T47D (cell line): Measurements from ENCODE around the gene SPSB4.

Experiments
- DNase-seq, 2 experiments: peaks; one replicate each; pipeline versions ENCODE4 v3.0.0 to v3.0.0-alpha.2; 2011 to 2012; ENCODE audit warnings: low read depth in 1 of 2, low spot score in 1 of 2
- JUND ChIP-seq: IDR thresholded peaks from 2 replicates; pipeline ENCODE4 v1.6.1; 2012; ENCODE audit warnings: low read depth
- in situ Hi-C: cut with HindIII; loops from 2 replicates; pipeline ENCODE4 v1.10.0; 2016; ENCODE audit warnings: low sequenced_read_pairs, low pct_unique_long_range_greater_than_20kb

The SPSB4 gene

DNA sequence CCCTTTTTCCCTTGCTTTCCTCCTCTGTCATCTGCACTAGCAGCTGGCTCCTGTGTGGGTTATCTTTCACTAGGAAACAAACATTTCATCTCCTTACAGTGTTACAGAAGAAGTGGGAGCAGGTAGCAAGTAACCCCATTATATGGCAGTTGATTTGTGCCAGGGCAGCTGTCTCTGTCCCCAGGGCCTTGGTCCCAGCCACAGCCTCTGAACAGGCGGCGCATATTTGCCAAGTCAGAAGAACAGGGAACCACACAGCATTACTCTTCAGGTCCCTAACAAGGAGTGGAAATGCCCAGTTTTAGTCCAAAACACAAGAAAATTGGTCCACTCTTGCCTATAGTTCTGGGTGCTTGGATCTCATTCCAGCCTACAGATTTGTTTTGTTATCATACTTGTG, 99.8 kb downstream of the SPSB4 start:
- TF ChIP-seq JUND: no peak
- in situ Hi-C loops: no loop called here
- no peak for DNase-seq

DNA sequence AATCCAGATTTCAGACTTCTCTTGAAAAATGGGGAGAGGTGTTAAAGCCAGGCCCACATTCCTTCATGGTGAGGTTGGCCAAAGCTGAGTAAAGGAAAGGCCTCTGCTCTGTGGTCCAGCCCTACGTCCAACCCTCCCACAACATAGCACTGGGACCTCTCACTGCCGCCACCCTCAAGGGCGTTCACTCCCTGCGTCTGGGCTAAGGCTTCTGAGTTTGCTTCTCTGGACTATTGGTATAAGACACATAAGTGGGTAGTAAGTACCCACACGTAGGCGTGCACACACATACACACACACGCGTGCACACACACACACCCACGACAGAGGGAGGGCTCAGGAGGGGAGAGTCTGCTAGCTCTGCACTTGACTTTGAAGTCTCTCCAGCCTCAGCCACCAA, 100.3 kb downstream of the SPSB4 start:
- in situ Hi-C loops: no loop called here
- no peak for DNase-seq
- no peak for TF ChIP-seq JUND

- TF ChIP-seq JUND: no peak
- in situ Hi-C loops: no loop called here
- no peak for DNase-seq
These were observed 101.0 kb downstream of the SPSB4 start for GRCh38 chr3:141152130-141152529.

- peak in 1 of 2 experiments; percentile 24 for DNase-seq
- no peak for TF ChIP-seq JUND
- in situ Hi-C loops: no loop called here
These were observed 101.9 kb downstream of the SPSB4 start for GRCh38 chr3:141152801-141153678.

- no peak for DNase-seq
- no peak for TF ChIP-seq JUND
- in situ Hi-C loops: no loop called here
These were observed 102.5 kb downstream of the SPSB4 start for GRCh38 chr3:141153679-141153966.

DNA sequence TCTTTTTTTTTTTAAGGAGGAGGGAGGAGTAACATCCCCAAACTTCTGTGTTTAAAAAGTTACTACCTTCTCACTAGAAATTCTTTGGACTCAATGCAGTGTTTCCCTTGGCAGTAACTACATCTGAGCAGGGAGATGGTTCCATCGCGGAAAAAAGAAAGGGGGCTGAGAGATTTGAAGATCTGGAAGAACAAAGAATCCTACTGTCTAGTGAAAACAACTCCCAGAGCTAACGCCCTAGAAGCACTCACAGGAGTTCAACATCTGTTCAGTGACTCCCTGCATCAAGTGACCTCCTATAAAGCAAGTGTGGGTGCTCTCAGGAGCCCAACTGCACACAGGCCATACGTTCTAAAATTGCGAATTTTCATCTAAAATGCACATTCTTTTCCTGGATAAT, 113.7 kb downstream of the SPSB4 start:
- no peak for DNase-seq
- TF ChIP-seq JUND: no peak
- in situ Hi-C loops: no loop called here

DNA sequence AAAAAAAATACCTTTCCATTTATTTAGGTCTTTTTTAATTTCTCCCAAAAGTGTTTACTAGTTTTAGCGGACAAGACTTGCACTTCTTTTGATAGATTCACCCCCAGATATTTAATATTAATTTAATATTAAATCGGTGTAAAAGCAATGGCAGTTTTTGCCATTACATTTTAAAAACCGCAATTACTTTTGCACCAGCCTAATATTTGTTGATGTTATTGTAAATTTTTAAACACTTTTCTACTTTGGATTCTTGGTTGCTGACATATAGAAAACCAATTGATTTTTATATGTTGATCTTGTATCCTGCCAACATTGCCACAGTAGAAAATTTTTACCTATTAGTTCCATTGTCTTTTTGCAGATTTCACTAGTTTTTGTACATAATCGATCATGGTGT, 116.5 kb downstream of the SPSB4 start:
- in situ Hi-C loops: no loop called here
- no peak for TF ChIP-seq JUND
- no peak for DNase-seq

DNA sequence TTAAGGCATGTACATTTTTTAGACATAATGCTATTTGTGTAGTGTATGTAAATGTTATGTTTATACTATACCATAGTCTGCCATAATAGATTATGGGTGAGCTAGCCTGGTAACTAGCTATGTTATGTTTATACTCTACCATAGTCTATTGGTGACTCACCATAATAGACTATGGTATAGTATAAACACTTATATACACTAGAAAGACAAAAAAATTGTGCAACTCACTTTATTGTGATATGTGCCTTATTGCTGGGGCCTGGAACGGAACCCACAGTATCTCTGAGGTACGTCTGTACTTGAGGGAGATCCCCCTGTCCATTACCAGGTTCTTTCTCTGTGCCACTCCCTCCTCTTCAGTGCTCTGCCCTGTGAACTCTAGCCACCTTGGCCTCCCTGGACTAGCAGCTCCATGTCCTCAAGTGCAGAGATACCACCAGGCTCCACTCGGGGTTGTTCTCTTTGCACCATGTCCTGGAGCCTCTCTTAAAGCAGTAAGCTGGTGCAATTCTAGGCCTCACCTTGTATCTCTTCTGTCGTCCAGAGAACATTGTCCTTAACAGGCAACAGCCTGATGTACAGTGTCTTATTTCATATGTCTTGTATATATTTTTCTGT, 119.6 kb downstream of the SPSB4 start:
- no peak for DNase-seq
- no peak for TF ChIP-seq JUND
- in situ Hi-C loops: no loop called here

- in situ Hi-C loops: no loop called here
- TF ChIP-seq JUND: no peak
- DNase-seq: no peak
These were observed 123.5 kb downstream of the SPSB4 start for GRCh38 chr3:141174674-141175073.

GRCh38 chr3:141176775-141177174, 125.6 kb downstream of the SPSB4 start:
- in situ Hi-C loops: no loop called here
- no peak for TF ChIP-seq JUND
- no peak for DNase-seq

GRCh38 chr3:141178026-141178425, 126.9 kb downstream of the SPSB4 start:
- TF ChIP-seq JUND: no peak
- DNase-seq: no peak
- in situ Hi-C loops: no loop called here

DNA sequence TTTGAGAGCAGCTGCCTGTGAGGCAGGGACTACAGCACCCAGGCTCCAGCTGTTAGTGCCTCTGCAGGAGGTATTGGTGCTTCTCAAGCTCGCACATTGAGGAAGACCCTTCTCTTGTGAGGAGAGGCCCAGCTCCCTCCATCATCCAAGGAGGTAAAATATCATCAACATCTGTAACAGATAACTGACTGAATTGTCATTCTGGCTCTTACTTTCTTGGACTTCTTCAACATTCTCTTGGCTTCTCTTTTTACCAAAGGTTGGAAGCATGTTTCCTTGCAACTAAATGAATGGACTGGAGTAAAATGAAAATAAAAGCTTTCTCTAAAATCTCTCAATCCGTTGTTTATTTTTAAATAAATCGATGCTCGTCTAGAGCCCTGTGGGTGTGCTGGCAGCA, 127.4 kb downstream of the SPSB4 start:
- DNase-seq: no peak
- in situ Hi-C loops: no loop called here
- TF ChIP-seq JUND: no peak

- in situ Hi-C loops: no loop called here
- TF ChIP-seq JUND: no peak
- DNase-seq: no peak
These were observed 128.8 kb downstream of the SPSB4 start for GRCh38 chr3:141179983-141180382.

- in situ Hi-C loops: no loop called here
These were observed 130.0 kb downstream of the SPSB4 start for GRCh38 chr3:141181196-141181595.

More at GRCh38 chr3:141181196-141181595, 130.0 kb downstream of the SPSB4 start:
- TF ChIP-seq JUND: no peak
- no peak for DNase-seq
